Muscle of arm (tissue), 12 donors: ENCODE data around the gene LRP8. TPM values are rescaled to one million over a fixed set of nuclear protein-coding genes. Genes with fewer than 3 reads are reported as not detected.

Source experiments
- DNase-seq: peaks from one replicate; pipeline ENCODE4 v3.0.0-alpha.2; 2013
- polyA plus RNA-seq, 12 donors: library from polyadenylated mRNA; unstranded; fragments of 120-200 nt; gene quantifications; one replicate each; pipeline ENCODE4 v1.2.1, GENCODE V29; 2013; ENCODE audit not compliant: insufficient read length in 12 of 12

Gene LRP8
- polyA plus RNA-seq, 12 donors: 3.0 to 14.6 (median 6.2) TPM; not detected in 1

DNA sequence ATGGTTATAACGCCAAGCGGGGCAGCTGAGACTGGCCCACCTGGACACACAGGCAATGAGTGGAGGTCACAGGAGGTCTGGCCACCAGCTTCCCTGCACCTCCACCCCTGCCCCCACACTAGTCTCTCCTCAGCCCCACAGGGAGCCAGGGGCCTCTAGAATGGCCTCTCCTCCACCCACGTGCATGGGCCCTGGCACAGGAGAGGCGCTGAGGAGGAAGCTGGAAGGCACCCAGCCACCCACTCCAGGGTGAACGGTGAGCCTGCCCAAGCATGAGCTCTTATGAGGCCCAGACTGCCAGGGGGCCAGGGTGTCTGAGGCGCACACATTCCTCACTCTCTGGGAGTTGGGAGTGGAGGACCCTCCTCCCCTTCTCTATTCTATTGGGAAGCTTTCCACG is 22.2 kb downstream of the LRP8 start:
- DNase-seq: no peak

DNA sequence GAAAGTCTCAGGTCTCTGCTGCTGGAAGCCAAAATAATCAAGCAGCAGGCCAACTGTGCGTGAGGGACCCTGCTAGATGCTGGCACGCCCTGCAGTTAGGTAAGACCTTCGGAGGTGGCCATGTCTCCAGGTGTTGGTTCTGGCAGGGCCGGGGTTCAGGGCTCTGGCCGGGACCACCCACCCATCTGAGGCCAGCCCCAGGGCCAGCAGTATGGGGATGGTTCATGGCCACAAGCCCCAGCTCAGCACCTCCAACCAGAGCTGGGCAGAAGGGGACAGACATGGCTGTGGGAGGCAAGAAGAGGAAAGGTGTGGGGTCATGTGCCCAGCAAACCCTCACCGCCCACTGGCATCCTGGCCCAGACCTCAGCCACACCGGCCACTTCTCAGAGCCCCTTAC is 23.3 kb downstream of the LRP8 start:
- no peak for DNase-seq

GRCh38 chr1:53303726-53304515 is 23.9 kb downstream of the LRP8 start:
- DNase-seq: no peak

- DNase-seq: no peak
Observed at GRCh38 chr1:53303243-53303642, 24.6 kb downstream of the LRP8 start.

- no peak for DNase-seq
Observed at GRCh38 chr1:53299233-53299632, 28.6 kb downstream of the LRP8 start.

DNA sequence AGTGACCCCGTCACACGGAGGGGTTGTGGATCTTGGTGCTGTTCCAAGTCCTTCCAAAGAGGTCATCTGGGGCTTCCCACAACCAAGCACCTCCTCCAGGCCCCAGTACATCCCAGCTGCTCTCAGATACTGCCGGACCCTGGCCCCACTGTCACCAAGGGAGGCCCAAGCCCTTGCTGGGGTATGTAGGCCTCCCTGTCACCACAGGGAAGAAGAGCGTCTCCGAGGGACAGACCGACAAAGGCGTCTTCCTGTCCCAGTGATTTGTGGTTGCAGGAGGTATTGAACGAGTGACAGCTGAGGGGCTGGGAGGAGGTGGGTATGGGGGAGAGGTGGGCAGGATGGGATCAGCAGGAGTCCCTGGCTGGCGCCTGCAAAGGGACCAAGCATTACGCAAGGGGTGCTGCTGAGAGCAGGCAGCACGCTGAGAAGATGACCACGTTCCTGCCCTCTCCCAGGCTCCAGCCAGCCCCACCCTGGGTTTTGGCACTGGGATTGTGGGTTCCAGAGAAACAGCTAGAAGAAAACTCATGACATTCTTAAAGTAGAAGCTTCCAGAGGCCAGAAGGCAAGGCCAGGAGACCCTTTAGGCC is 29.7 kb downstream of the LRP8 start:
- DNase-seq: no peak

- no peak for DNase-seq
Observed at GRCh38 chr1:53297195-53297594, 30.7 kb downstream of the LRP8 start.

GRCh38 chr1:53296117-53296749 is 31.6 kb downstream of the LRP8 start:
- no peak for DNase-seq

GRCh38 chr1:53295726-53296116 is 32.1 kb downstream of the LRP8 start:
- no peak for DNase-seq

DNA sequence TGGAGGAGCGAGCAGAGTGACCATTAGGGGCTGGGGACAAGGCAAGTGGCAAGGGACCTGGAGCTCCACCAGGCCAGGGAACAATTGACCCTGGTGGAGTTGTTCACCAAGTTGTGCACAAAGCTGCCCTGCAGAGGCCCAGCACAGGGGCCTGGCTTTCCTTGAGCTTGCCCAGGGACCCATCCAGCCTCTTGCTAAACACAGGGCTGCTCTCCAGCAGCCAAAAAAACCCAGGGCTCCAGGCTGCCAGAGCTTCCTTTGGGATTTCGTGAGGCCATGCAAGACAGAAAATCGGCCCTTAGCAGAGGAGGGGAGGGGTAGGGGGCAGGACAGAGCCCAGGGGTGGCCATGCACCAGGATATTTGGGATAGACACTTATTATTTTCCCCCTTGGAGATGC is 32.6 kb downstream of the LRP8 start:
- DNase-seq: no peak

DNA sequence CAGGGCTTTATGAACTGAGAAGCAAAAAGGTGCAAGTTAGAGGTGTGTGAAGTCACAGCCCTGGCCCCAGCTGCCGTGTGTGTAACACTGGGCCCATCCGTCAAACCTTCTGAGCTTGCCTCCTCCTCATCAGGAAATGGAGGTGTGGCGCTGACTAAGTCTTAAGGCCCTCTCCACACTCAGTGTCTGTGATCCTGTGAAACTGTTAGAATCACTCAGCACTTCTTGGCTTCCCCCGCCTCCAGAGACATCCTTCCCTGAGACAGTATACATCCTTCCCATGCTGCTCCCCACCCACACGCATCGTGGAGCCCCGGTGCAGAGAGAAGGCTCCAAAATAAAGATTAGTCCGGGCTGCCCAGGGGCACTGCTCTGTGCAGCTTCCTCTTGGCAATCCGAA is 33.3 kb downstream of the LRP8 start:
- DNase-seq: no peak

- DNase-seq: no peak
Observed at GRCh38 chr1:53294061-53294460, 33.8 kb downstream of the LRP8 start.

DNA sequence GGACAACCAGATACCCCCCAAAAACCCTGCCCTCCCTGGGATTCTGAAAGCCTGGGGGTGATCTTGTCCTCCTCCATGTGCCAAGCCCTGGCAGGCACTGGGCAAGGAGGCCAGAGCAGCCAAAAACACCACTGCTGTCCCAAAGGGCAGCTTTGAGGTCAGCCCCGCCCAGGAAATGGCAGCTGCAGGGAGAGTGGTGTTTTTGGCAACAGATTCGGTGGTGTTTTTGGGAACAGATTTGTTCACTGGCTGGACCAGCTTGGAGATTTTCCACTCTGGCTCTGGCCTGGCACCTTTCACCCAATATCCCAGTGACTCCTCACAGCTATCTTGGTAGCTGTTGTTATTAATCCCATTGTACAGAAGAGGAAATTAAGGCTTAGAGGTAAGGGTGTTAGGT is 34.7 kb downstream of the LRP8 start:
- no peak for DNase-seq

- no peak for DNase-seq
Observed at GRCh38 chr1:53292690-53293089, 35.2 kb downstream of the LRP8 start.

DNA sequence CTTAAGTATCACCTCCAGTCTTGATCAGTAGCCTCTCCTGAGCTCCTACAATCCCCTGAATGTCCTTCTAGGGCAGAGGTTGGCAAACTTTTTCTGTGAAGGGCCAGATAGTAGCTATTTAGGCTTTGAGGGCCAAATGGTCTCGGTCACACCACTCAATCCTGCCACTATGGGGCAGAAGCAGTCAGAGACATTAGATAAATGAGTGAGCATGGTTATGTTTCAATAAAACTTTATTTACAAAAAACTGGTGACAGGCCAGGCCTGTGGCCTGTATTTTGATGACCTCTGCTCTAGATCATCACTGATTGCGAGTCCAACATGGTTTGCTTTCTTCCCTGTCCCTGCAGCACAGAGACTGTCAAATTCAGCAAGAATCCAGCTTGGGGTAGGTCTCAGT is 36.3 kb downstream of the LRP8 start:
- DNase-seq: no peak

DNA sequence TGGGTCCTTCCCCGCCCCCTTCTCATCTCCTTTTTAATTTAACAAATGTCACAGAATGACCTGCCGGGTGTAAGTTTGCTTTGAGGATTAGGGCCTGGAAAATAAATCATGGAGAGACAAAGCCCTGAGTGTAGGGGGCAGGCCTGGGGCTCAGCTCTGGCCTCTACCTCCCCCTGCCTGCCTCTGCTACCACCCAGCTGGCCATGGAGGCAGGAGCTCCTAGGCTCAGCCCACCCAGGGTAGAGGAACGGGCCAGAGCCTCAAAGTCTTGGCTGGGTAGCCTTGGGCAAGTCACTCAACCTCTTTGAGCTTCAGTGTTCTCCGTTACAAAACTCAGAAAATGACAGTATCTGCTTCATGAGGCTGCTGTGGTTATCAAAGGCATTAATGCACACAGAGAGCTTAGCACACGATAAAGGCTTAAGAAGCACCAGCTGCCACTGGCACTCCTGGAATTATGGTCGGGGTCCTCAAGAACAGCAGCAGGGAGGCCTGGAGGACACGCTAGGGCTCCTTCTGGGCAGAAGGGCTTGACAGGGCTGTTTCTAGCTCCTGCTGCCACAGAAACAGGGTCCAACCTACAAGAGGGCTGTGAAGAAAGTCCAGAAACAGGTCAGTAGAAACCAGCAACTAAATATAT is 39.0 kb downstream of the LRP8 start:
- no peak for DNase-seq

- DNase-seq: no peak
Observed at GRCh38 chr1:53288002-53288789, 39.7 kb downstream of the LRP8 start.

DNA sequence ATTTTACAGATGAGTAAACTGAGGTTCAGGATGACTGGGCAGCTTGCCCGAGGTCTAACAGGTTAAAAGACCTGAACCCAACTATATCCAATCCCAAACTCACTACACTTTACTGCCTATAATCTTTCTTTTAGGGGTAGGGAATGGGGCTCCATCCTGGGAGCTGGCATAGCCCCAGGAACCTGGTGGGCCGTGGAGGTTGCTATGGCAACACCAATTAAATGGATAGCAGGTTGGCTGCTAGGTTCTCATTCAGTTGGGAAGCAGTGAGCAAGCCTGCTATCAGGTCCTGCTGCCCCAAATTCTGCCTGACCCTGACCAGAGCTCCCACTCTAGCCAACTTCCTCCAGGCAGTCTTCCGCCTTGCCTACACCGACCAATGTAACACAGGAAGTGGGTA is 40.9 kb downstream of the LRP8 start:
- no peak for DNase-seq

GRCh38 chr1:53285969-53286760 is 41.7 kb downstream of the LRP8 start:
- DNase-seq: no peak

- DNase-seq: no peak
Observed at GRCh38 chr1:53285546-53285945, 42.3 kb downstream of the LRP8 start.
